A549 treated with RU486 at 1 μM for 4 hours (cell line): ENCODE data around the gene HEMGN. TPM values are rescaled to one million over a fixed set of nuclear protein-coding genes. Genes with fewer than 3 reads are reported as not detected.

ENCODE experiments used
- total RNA-seq: library from RNA; stranded (reverse); fragments of 200-300 nt; extraction: Qiagen RNA extraction; gene quantifications from 5 replicates; pipeline ENCODE4 v1.2.3, GENCODE V29; 2022; ENCODE audit warnings: low read depth

Gene HEMGN
- total RNA-seq = not detected in 5 replicates

GRCh38 chr9:97938081-97938644 lies at the start of gene HEMGN:
Gene HEMGN, minus strand, starts transcription at chr9:97938172. Its CDS starts 36 bp downstream, at chr9:97938136.

GRCh38 chr9:97982683-97983588 lies 45.0 kb upstream of the HEMGN start, which contains the start of gene ANP32B:
Gene ANP32B, plus strand, starts transcription at chr9:97983341. Its CDS starts 215 bp downstream, at chr9:97983556.

GRCh38 chr9:97921959-97922724 lies 15.8 kb downstream of the HEMGN start, which contains the start of gene TRMO:
Gene TRMO, minus strand, starts transcription at chr9:97922500. Its CDS starts 7 bp downstream, at chr9:97922493.

Other genes with a start within 250 kb of the HEMGN start
- 11.3 to 17.4 TPM (median 13.6 TPM) in 5 replicates for gene XPA, start 240.8 kb downstream of the HEMGN start, total RNA-seq
- 2.8 to 4.3 TPM (median 4.2 TPM) in 5 replicates for gene FOXE1, start 84.9 kb downstream of the HEMGN start, total RNA-seq
- gene TRMO, start 15.7 kb downstream of the HEMGN start, total RNA-seq = 11.7 to 14.6 TPM (median 14.1 TPM) in 5 replicates
- 278 to 347 TPM (median 327 TPM) in 5 replicates for gene ANP32B, start 45.2 kb upstream of the HEMGN start, total RNA-seq
- 58.2 to 75.7 TPM (median 70.2 TPM) in 5 replicates for gene NANS, start 118.6 kb upstream of the HEMGN start, total RNA-seq
- 9.8 to 13.4 TPM (median 13.3 TPM) in 5 replicates for gene TRIM14, start 181.1 kb upstream of the HEMGN start, total RNA-seq